B cell (primary cell): ENCODE measurements around the gene STYK1. TPM values are rescaled to one million over a fixed set of nuclear protein-coding genes. Genes with fewer than 3 reads are reported as not detected.

Source experiments
- ATAC-seq: fragments of 200-7000 bp; cut with Tn5 transposase; one replicate; pipeline ENCODE4 v1.10.0; 2021; ENCODE audit warnings: low read depth, mild to moderate bottlenecking, moderate number of reproducible peaks, moderate library complexity
- CTCF ChIA-PET: fragments of 350-600 bp; sonication (Branson Sonifier 250); formaldehyde crosslinking; loops from one replicate; lab custom pipeline; 2021; ENCODE audit warnings: antibody characterized with exemption, inconsistent platforms; lab: Charles Lee
- POLR2A ChIA-PET: fragments of 350-600 bp; sonication (Branson Sonifier 250); formaldehyde crosslinking; loops from one replicate; lab custom pipeline; 2021; ENCODE audit warnings: antibody characterized with exemption; lab: Charles Lee
- DNase-seq: peaks from one replicate; pipeline ENCODE4 v3.0.0; 2013
- H2AFZ ChIP-seq: 2 replicates; pipeline ENCODE4 v1.6.1; 2012; ENCODE audit warnings: mild to moderate bottlenecking, low read depth, low read length; ENCODE audit not compliant: insufficient read depth, poor library complexity, severe bottlenecking
- H3K27ac ChIP-seq, 2 donors: 1 replicate in 1 of 2; 2 replicates in 1 of 2; pipeline ENCODE4 v1.5.1; 2012 to 2013; ENCODE audit warnings: low read length in 2 of 2, mild to moderate bottlenecking in 2 of 2, moderate library complexity in 1 of 2
- H3K27me3 ChIP-seq, 4 experiments: fragments of 200-600 bp in 1 of 4; sonication (generic) in 1 of 4; replicated peaks in 1 of 4; 1 replicate in 2 of 4; 2 replicates in 2 of 4; pipeline versions ENCODE4 v1.6.1 to v1.7.0; 2013 to 2016; ENCODE audit warnings: low read length in 3 of 4, mild to moderate bottlenecking in 2 of 4, mixed read lengths in 1 of 4, moderate library complexity in 1 of 4; ENCODE audit not compliant: insufficient read depth in 4 of 4, control insufficient read depth in 3 of 4; ENCODE audit errors: control extremely low read depth in 1 of 4
- H3K36me3 ChIP-seq, 2 experiments: replicated peaks in 1 of 2; 1 replicate in 1 of 2; 2 replicates in 1 of 2; pipeline versions ENCODE4 v1.6.1 to v1.7.1; 2013; ENCODE audit warnings: low read length in 1 of 2; ENCODE audit not compliant: insufficient read depth in 2 of 2, control insufficient read depth in 1 of 2; ENCODE audit errors: control extremely low read depth in 1 of 2, extremely low read depth in 1 of 2
- H3K4me1 ChIP-seq, 2 donors: fragments of 200-600 bp in 1 of 2; sonication (generic) in 1 of 2; 1 replicate in 1 of 2; 2 replicates in 1 of 2; pipeline versions ENCODE4 v1.5.1 to v1.6.1; 2013 to 2017; ENCODE audit warnings: low read length in 2 of 2; ENCODE audit not compliant: control insufficient read depth in 2 of 2, insufficient read depth in 2 of 2
- H3K4me2 ChIP-seq: replicated peaks from 2 replicates; pipeline ENCODE3; 2012; ENCODE audit warnings: mild to moderate bottlenecking, low read depth, low read length; ENCODE audit not compliant: poor library complexity, severe bottlenecking
- H3K4me3 ChIP-seq, 5 experiments: fragments of 200-600 bp in 1 of 5; sonication (generic) in 1 of 5; 1 replicate in 3 of 5; 2 replicates in 2 of 5; pipeline versions ENCODE4 v1.5.1 to v1.7.0; 2011 to 2016; ENCODE audit warnings: low read length in 4 of 5, mild to moderate bottlenecking in 4 of 5, low read depth in 2 of 5, control low read depth in 1 of 5, moderate library complexity in 1 of 5; ENCODE audit not compliant: insufficient read depth in 1 of 5; ENCODE audit errors: control extremely low read depth in 1 of 5, extremely low read depth in 1 of 5
- H3K79me2 ChIP-seq: fragments of 200-600 bp; sonication (generic); one replicate; pipeline ENCODE4 v1.6.0; 2016; ENCODE audit warnings: low read length; ENCODE audit not compliant: control insufficient read depth, insufficient read depth
- H3K9ac ChIP-seq: fragments of 200-600 bp; sonication (generic); 2 replicates; pipeline ENCODE4 v1.6.1; 2017; ENCODE audit warnings: mild to moderate bottlenecking, low read length, moderate library complexity
- H3K9me3 ChIP-seq, 3 donors: one replicate each; pipeline versions ENCODE4 v1.6.1 to v1.7.1; 2013; ENCODE audit warnings: low read length in 2 of 3; ENCODE audit not compliant: control insufficient read depth in 2 of 3, insufficient read depth in 1 of 3; ENCODE audit errors: control extremely low read depth in 1 of 3
- H4K20me1 ChIP-seq: 2 replicates; pipeline ENCODE4 v1.6.0; 2012; ENCODE audit warnings: mild to moderate bottlenecking, low read length; ENCODE audit not compliant: insufficient read depth, control insufficient read depth, poor library complexity, severe bottlenecking
- H3K27ac Mint-ChIP-seq: one replicate; pipeline ENCODE4 v1.8.0; 2021; ENCODE audit warnings: mixed read lengths
- H3K27me3 Mint-ChIP-seq: one replicate; pipeline ENCODE4 v1.8.0; 2021; ENCODE audit warnings: mixed read lengths
- H3K4me1 Mint-ChIP-seq: one replicate; pipeline ENCODE4 v1.8.0; 2021; ENCODE audit warnings: mixed read lengths
- H3K4me3 Mint-ChIP-seq: one replicate; pipeline ENCODE4 v1.8.0; 2021; ENCODE audit warnings: mixed read lengths
- H3K9me3 Mint-ChIP-seq: one replicate; pipeline ENCODE4 v1.8.0; 2022; ENCODE audit warnings: mixed read lengths; ENCODE audit not compliant: insufficient read depth
- EZH2 ChIP-seq: IDR thresholded peaks from 2 replicates; pipeline ENCODE4 v1.6.1; 2012; ENCODE audit warnings: borderline replicate concordance, low read depth, mild to moderate bottlenecking, moderate library complexity, low read length; ENCODE audit not compliant: insufficient read depth, poor library complexity, severe bottlenecking
- WGBS: methylation state at CpG from one replicate; pipeline ENCODE4 v1.1.5; 2013; ENCODE audit warnings: missing lambda C conversion rate; ENCODE audit not compliant: insufficient coverage; 5-methylcytosine and 5-hydroxymethylcytosine counted together
- intact Hi-C: fragments of 100-400 bp; cut with micrococcal nuclease; formaldehyde crosslinking; loops from one replicate; pipeline ENCODE4 v1.10.0; 2022
- polyA plus RNA-seq: library from polyadenylated mRNA; depleted of rRNA; stranded (reverse); fragments of >200 nt; gene quantifications from 2 replicates; pipeline ENCODE4 v1.2.3, GENCODE V29; 2012
- total RNA-seq, 2 donors: library from RNA; stranded (reverse); fragments of 120-200 nt in 1 of 2; gene quantifications; 1 replicate in 1 of 2; 2 replicates in 1 of 2; pipeline versions ENCODE4 v1.2.3 to v1.2.4, GENCODE V29; 2013 to 2022
- TF ChIP-seq, protein P1 (sequence below): fragments of 200-600 bp; IDR thresholded peaks from one replicate; pipeline ENCODE4 v1.8.0; 2022; ENCODE audit warnings: antibody characterized with exemption, mild to moderate bottlenecking

Gene STYK1
- total and polyA plus RNA-seq, 2 donors (not counting 1 experiment from before 2014, with no cell fraction given) = not detected

DNA sequence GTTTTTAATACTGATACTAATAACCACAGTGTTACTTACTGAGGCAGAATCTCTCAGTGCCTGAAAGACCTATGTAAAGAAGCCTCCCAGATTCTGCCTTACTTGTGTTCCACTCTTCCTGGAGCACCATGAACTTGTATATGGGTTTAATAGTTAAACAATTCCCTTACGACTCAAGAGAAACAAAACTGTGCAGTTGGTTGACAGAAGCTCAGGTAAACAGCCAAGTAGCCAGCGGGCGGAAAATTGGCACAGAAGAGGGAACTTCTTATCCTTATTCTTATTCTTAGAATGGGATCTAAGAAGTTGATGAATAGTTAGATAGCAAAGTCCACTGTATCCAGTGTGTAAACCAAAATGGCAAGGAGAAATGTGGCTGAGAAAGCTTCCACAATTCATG is 37.7 kb downstream of the STYK1 start:
- no peaks in the 10 kb centered on the region for H3K36me3 ChIP-seq
- DNase-seq (no peak), ATAC-seq (no peak)
- no peak for TF ChIP-seq EZH2
- TF ChIP-seq, protein P1, sequence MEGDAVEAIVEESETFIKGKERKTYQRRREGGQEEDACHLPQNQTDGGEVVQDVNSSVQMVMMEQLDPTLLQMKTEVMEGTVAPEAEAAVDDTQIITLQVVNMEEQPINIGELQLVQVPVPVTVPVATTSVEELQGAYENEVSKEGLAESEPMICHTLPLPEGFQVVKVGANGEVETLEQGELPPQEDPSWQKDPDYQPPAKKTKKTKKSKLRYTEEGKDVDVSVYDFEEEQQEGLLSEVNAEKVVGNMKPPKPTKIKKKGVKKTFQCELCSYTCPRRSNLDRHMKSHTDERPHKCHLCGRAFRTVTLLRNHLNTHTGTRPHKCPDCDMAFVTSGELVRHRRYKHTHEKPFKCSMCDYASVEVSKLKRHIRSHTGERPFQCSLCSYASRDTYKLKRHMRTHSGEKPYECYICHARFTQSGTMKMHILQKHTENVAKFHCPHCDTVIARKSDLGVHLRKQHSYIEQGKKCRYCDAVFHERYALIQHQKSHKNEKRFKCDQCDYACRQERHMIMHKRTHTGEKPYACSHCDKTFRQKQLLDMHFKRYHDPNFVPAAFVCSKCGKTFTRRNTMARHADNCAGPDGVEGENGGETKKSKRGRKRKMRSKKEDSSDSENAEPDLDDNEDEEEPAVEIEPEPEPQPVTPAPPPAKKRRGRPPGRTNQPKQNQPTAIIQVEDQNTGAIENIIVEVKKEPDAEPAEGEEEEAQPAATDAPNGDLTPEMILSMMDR = no peak
- no peaks in the 10 kb centered on the region for H3K9me3 ChIP-seq
- H3K4me1 ChIP-seq = no peaks in the 10 kb centered on the region
- no peaks in the 10 kb centered on the region for H3K4me1 Mint-ChIP-seq
- no peak overlapping the region for H3K9ac ChIP-seq
- no peak overlapping the region for H3K27ac ChIP-seq
- CTCF ChIA-PET = no interaction called here
- no peaks in the 10 kb centered on the region for H3K79me2 ChIP-seq
- H2AFZ ChIP-seq = no peak overlapping the region
- H3K4me2 ChIP-seq = no peak overlapping the region
- H3K9me3 Mint-ChIP-seq = no peaks in the 10 kb centered on the region
- no CpG with 5 or more reads among the region's 3 CpGs for WGBS
- no peaks in the 10 kb centered on the region for H4K20me1 ChIP-seq
- H3K27me3 ChIP-seq = peaks cover 0 to 9% (median 0%) of the 10 kb centered on the region in 4 experiments
- H3K4me3 ChIP-seq = no peak overlapping the region
- no peak overlapping the region for H3K27ac Mint-ChIP-seq
- H3K4me3 Mint-ChIP-seq = no peak overlapping the region
- POLR2A ChIA-PET = no interaction called here
- intact Hi-C loops = no loop called here
- H3K27me3 Mint-ChIP-seq = peaks cover 20% of the 10 kb centered on the region

DNA sequence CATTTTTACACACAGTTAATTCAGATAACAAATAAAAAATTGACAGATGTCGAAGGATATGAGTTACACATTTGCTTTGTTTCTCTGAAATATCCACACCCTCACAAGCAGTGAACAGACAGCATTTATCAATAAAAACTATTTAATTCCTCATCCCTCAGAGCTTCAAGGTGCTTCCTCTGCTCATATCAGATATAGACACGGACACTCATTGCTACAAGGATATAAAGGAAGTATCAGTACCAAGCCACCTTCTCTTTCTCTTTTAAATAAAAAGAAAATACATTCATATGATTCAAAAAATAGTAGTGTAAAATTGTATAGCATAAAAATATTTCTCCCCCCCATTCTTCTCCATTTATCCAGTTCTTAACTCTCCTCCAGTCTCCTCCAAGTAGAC is 38.5 kb downstream of the STYK1 start:
- intact Hi-C loops = no loop called here
- H3K4me1 Mint-ChIP-seq = no peaks in the 10 kb centered on the region
- WGBS = 100% methylated on average over 1 of the region's 2 CpGs
- Histone ChIP-seq H3K9me3 (no peaks in the 10 kb centered on the region), H3K4me2 (no peak overlapping the region), H3K79me2 (no peaks in the 10 kb centered on the region), H3K4me3 (no peak overlapping the region), H3K27ac (no peak overlapping the region), H3K4me1 (no peaks in the 10 kb centered on the region), H2AFZ (no peak overlapping the region), H3K27me3 (peaks cover 0 to 8% (median 0%) of the 10 kb centered on the region in 4 experiments), H3K9ac (no peak overlapping the region), H3K36me3 (no peaks in the 10 kb centered on the region), H4K20me1 (no peaks in the 10 kb centered on the region)
- H3K9me3 Mint-ChIP-seq = no peaks in the 10 kb centered on the region
- POLR2A ChIA-PET = no interaction called here
- TF ChIP-seq, protein P1 = no peak
- TF ChIP-seq EZH2 = no peak
- H3K27ac Mint-ChIP-seq = no peak overlapping the region
- no peak overlapping the region for H3K4me3 Mint-ChIP-seq
- peaks cover 14% of the 10 kb centered on the region for H3K27me3 Mint-ChIP-seq
- CTCF ChIA-PET = no interaction called here
- ATAC-seq = no peak
- no peak for DNase-seq
